Measurements from ENCODE around the gene RHBDL2. TPM values are rescaled to one million over a fixed set of nuclear protein-coding genes. Genes with fewer than 3 reads are reported as not detected.

Gene RHBDL2
- total RNA-seq, 2 experiments from 2014 or later = not detected

DNA sequence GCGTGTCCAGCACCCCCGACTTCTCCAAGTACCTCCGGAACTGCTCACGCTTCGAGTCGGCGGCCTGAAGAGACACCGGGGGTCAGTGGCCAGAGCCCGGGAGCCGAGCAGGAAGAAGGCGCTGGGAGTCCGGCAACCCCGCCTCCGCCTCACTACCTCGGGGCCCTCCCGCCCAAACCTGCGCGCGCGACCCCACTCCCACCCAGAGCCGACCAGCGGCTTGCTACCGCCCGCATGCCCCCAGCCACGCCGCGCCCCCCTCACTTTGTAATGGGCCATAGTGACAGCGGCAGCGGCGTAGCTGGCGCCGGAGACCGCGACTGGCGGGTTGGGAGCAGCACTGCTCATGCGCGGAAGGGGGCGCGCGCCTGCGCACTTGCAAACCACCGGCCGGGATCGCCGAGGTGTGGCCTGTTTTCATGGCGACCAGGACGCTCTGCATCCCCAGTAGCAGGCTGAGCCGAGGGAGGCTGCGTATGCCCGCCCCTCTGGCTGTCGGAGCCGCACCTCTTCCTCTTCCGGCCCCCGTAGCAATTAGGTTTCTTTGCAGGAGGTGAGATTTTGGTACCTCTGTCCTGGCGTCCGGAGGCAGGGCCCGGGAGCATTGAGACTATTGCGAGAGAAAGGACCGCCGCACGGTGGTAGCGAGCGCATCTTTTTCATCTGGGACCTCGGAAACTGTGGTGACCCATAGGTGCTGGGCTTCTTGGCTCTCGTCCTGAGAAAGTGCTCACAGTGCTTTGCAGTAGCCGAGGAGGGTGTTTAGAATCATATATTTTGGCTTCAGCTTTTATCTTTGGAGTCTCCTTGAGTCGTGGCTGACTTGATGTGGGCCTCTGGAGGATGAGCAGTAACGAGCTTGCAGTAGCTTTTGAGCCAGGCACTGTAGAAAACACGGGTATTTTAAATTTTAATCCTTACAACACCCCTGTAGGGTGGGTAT is 68.3 kb downstream of the RHBDL2 start, which contains the start of gene MYCBP:
Gene MYCBP, minus strand, starts transcription at position 322 of the 943 bp plus-strand sequence. Its CDS starts 43 bp downstream, at position 279.
- Histone ChIP-seq H3K36me3 (ENCODE audit: insufficient read depth, low read length) (no peaks in the 10 kb centered on the region), H3K27ac (ENCODE audit: low read depth in 1 of 2, low read length in 2 of 2) (peak within 1 kb of the TSS; percentile 13 to 73), H3K9me3 (ENCODE audit: control insufficient read depth in 1 of 2, insufficient read depth in 1 of 2, low read length in 2 of 2) (no peaks in the 10 kb centered on the region), H3K27me3 (ENCODE audit: control insufficient read depth in 1 of 2, insufficient read depth in 2 of 2, low read length in 2 of 2) (no peaks in the 10 kb centered on the region), H3K4me1 (ENCODE audit: insufficient read depth, low read length) (peaks cover 17% of the 10 kb centered on the region), H3K4me3 (ENCODE audit: low read length) (peak within 1 kb of the TSS; percentile 71)
- peak; percentile 94 to 99 (median 97) for DNase-seq
- Mint-ChIP-seq H3K4me3 (peak within 1 kb of the TSS; percentile 93), H3K36me3 (ENCODE audit: low read depth) (peaks cover 14% of the 10 kb centered on the region), H3K4me1 (ENCODE audit: low read depth) (peaks cover 34% of the 10 kb centered on the region), H3K9me3 (no peaks in the 10 kb centered on the region), H3K27ac (peak within 1 kb of the TSS; percentile 90), H3K27me3 (no peaks in the 10 kb centered on the region)
- ChIA-PET POLR2A (interaction anchor here (0.6 to 3.6 kb wide), 7 partner anchors 14 to 159 kb away, joined by 3 to 25 read pairs (median 4); partner anchors contain the start of genes NDUFS5 and RRAGC), CTCF (interaction anchor here (1.0 to 1.2 kb wide), 2 partner anchors 16 to 219 kb away, joined by 3 read pairs; no protein-coding TSS in a partner anchor)
- ATAC-seq (ENCODE audit: poor library complexity) = peak; percentile 99
- TF ChIP-seq CTCF (IDR thresholded peaks at IDR 0.05) = no peak
- intact Hi-C loops (cut with DNase I, micrococcal nuclease) = loop anchor here (1.0 to 5.0 kb wide), 4 partner anchors 14 to 154 kb away; partner anchors contain the start of genes AKIRIN1 (in 2 of the 2), RRAGC (in 2 of the 2) and NDUFS5 (in 1 of the 2)

GRCh38 chr1:38872401-38873026 is 69.1 kb downstream of the RHBDL2 start:
- ATAC-seq (ENCODE audit: poor library complexity) (peak; percentile 10), DNase-seq (peak in 11 of 14 experiments; percentile 8 to 55 (median 21))
- Mint-ChIP-seq H3K4me3 (peak overlapping the region; percentile 93), H3K27ac (peak overlapping the region; percentile 90), H3K36me3 (ENCODE audit: low read depth) (peaks cover 21% of the 10 kb centered on the region), H3K9me3 (no peaks in the 10 kb centered on the region), H3K4me1 (ENCODE audit: low read depth) (peaks cover 41% of the 10 kb centered on the region), H3K27me3 (no peaks in the 10 kb centered on the region)
- TF ChIP-seq CTCF (IDR thresholded peaks at IDR 0.05) = no peak
- H3K36me3 ChIP-seq (ENCODE audit: insufficient read depth, low read length) = peaks cover 4% of the 10 kb centered on the region
- CTCF ChIA-PET = interaction anchor here (1.0 kb wide), 1 partner anchor 15 kb away, joined by 3 read pairs; no protein-coding TSS in a partner anchor
- intact Hi-C loops (cut with DNase I, micrococcal nuclease) = loop anchor here (1.0 to 5.0 kb wide), 4 partner anchors 13 to 155 kb away; partner anchors contain the start of genes AKIRIN1 (in 2 of the 2), RRAGC (in 2 of the 2) and NDUFS5 (in 1 of the 2)
- POLR2A ChIA-PET = interaction anchor here (0.5 to 3.6 kb wide), 8 partner anchors 13 to 405 kb away, joined by 3 to 25 read pairs (median 6); partner anchors contain the start of genes NDUFS5 and RRAGC
- H3K27ac ChIP-seq (ENCODE audit: low read depth in 1 of 2, low read length in 2 of 2) = peak overlapping the region; percentile 13 to 73
- H3K9me3 ChIP-seq (ENCODE audit: control insufficient read depth in 1 of 2, insufficient read depth in 1 of 2, low read length in 2 of 2) = no peaks in the 10 kb centered on the region
- no peaks in the 10 kb centered on the region for H3K27me3 ChIP-seq (ENCODE audit: control insufficient read depth in 1 of 2, insufficient read depth in 2 of 2, low read length in 2 of 2)
- peaks cover 17% of the 10 kb centered on the region for H3K4me1 ChIP-seq (ENCODE audit: insufficient read depth, low read length)
- H3K4me3 ChIP-seq (ENCODE audit: low read length) = peak overlapping the region; percentile 71

DNA sequence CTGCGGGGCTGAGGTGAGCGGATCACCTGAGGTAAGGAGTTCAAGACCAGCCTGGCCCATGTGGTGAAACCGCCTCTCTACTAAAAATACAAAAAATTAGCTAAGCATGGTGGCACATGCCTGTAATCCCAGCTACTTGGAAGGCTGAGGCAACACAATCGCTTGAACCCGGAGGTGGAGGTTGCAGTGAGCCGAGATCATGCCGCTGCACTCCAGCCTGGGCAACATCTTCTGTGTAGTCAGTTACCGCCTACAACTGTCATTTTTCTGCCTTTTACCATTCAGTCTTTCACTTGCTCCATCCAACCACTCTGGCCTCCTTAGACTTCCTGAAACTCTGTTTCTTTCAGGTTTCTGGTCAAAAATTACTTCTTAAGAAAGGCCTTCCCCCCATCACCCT is 70.6 kb downstream of the RHBDL2 start:
- H3K36me3 ChIP-seq (ENCODE audit: insufficient read depth, low read length) = peaks cover 5% of the 10 kb centered on the region
- no peak for ATAC-seq (ENCODE audit: poor library complexity)
- Mint-ChIP-seq H3K36me3 (ENCODE audit: low read depth) (peaks cover 22% of the 10 kb centered on the region), H3K27ac (no peak overlapping the region), H3K4me3 (peak overlapping the region; percentile 35), H3K4me1 (ENCODE audit: low read depth) (peaks cover 41% of the 10 kb centered on the region), H3K27me3 (no peaks in the 10 kb centered on the region), H3K9me3 (no peaks in the 10 kb centered on the region)
- ChIA-PET CTCF (no interaction called here), POLR2A (interaction anchor here (3.6 kb wide), 1 partner anchor 12 kb away, joined by 25 read pairs; the partner anchor contains the start of gene RRAGC)
- H3K9me3 ChIP-seq (ENCODE audit: control insufficient read depth in 1 of 2, insufficient read depth in 1 of 2, low read length in 2 of 2) = no peaks in the 10 kb centered on the region
- no peaks in the 10 kb centered on the region for H3K27me3 ChIP-seq (ENCODE audit: control insufficient read depth in 1 of 2, insufficient read depth in 2 of 2, low read length in 2 of 2)
- H3K4me1 ChIP-seq (ENCODE audit: insufficient read depth, low read length) = peaks cover 17% of the 10 kb centered on the region
- no peak overlapping the region for H3K27ac ChIP-seq (ENCODE audit: low read depth in 1 of 2, low read length in 2 of 2)
- no peak for TF ChIP-seq CTCF (IDR thresholded peaks at IDR 0.05)
- H3K4me3 ChIP-seq (ENCODE audit: low read length) = no peak overlapping the region
- intact Hi-C loops (cut with DNase I, micrococcal nuclease) = loop anchor here in 1 of 2 experiments (5.0 kb wide), 2 partner anchors 121 to 156 kb away; partner anchors contain the start of genes AKIRIN1 and NDUFS5
- no peak for DNase-seq

Data from CD4-positive, alpha-beta T cell (primary cell).